Fibroblast of the aortic adventitia (primary cell): ENCODE data around the gene MEI4. TPM values are rescaled to one million over a fixed set of nuclear protein-coding genes. Genes with fewer than 3 reads are reported as not detected.
"Not testable (repeated sequence)": the region's sequence is repeated elsewhere in the genome, so short reads cannot be mapped to it uniquely, and the experiment has no call there.

ENCODE experiments used
- DNase-seq: peaks from one replicate; pipeline ENCODE4 v3.0.0-alpha.2; 2010; ENCODE audit warnings: low read depth
- H3K4me3 ChIP-seq: 2 replicates; pipeline ENCODE4 v1.5.1; 2011; ENCODE audit warnings: low read depth, mild to moderate bottlenecking, control low read depth, low read length, moderate library complexity
- total RNA-seq: library from RNA; depleted of rRNA; stranded (reverse); fragments of >200 nt; gene quantifications from 2 replicates; pipeline ENCODE4 v1.2.3, GENCODE V29; 2012; ENCODE audit warnings: low replicate concordance
- TF ChIP-seq, protein P1 (sequence below): IDR thresholded peaks from 2 replicates; pipeline ENCODE4 v1.5.1; 2011; ENCODE audit warnings: mild to moderate bottlenecking, low read length, control low read depth, inconsistent platforms; ENCODE audit not compliant: insufficient read depth

The MEI4 gene
- total RNA-seq, 1 donor, result not detected

DNA sequence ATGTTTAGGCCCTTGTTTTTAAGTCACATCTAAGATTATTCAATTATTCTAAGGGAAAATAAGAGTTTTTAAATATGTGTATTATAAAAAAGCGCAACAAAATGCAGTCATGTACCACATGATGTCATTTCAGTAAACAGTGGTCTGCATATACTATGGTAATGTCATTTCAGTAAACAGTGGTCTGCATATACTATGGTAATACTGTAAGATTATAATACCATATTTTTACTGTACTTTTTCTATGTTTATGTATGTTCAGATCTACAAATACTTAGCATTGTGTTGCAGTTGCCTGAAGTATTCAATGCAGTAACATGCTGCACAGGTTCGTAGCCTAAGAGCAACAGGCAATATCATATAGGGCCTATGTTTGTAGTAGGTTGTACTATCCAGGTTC, 21.4 kb downstream of the MEI4 start:
- DNase-seq, result no peak
- TF ChIP-seq, protein P1, sequence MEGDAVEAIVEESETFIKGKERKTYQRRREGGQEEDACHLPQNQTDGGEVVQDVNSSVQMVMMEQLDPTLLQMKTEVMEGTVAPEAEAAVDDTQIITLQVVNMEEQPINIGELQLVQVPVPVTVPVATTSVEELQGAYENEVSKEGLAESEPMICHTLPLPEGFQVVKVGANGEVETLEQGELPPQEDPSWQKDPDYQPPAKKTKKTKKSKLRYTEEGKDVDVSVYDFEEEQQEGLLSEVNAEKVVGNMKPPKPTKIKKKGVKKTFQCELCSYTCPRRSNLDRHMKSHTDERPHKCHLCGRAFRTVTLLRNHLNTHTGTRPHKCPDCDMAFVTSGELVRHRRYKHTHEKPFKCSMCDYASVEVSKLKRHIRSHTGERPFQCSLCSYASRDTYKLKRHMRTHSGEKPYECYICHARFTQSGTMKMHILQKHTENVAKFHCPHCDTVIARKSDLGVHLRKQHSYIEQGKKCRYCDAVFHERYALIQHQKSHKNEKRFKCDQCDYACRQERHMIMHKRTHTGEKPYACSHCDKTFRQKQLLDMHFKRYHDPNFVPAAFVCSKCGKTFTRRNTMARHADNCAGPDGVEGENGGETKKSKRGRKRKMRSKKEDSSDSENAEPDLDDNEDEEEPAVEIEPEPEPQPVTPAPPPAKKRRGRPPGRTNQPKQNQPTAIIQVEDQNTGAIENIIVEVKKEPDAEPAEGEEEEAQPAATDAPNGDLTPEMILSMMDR, result no peak
- no peak overlapping the region for H3K4me3 ChIP-seq

DNA sequence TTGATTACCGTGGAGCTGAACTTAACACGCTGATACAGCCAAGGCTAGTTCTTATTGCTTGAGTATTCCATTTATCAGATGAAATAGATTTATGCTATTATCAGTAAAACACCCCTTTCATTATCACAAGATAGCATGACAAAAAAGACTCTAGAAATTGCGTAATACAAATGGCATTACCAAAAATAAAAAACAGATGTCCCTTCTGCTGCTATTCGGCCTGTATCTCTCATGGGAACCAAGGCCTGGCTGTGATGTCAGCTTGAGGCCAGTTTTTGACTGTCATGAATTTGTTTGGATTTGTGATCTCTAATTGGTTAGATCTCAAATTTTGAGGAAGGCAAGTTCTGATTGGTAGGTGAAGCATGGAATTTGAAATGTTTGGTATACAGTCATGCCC, 25.2 kb downstream of the MEI4 start:
- H3K4me3 ChIP-seq, result no peak overlapping the region
- no peak for DNase-seq
- TF ChIP-seq, protein P1, result no peak

DNA sequence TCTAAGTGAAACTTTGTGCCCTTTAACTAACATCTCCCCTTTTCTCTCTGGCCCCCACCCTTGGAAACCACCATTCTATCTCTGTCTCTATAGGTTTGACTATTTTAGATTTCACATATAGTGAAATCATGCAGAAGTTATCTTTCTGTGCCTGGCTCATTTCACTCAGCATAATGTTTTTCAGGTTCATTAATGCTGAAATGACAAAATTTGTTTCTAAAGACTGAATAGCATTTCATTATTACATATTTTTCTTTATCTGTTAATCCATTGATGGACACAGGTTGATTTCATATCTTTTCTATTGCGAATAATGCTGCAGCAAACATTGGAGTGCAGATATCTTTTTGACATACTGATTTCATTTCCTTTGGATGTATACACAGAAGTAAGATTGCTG, 30.7 kb downstream of the MEI4 start:
- TF ChIP-seq, protein P1, result no peak
- H3K4me3 ChIP-seq, result no peak overlapping the region
- DNase-seq, result no peak

DNA sequence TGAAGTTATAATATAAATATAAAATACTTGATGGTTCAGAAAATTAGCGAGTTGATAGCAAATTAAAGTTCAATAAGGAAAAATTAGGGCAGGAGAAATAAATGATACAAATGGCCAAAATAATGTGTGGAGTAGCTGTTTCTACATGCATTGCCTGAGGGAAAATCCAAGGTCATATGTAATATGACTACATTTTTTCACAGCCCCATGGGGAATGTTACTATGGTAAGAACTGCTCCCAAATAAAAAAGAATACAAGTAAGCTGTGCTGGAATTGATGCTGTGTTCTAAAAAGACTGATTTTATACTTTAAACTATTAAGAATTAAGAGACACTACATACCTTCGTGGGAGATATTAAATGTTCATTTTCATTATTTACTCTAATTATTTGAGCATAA, 34.1 kb downstream of the MEI4 start:
- TF ChIP-seq, protein P1, result no peak
- DNase-seq, result no peak
- H3K4me3 ChIP-seq, result no peak overlapping the region

DNA sequence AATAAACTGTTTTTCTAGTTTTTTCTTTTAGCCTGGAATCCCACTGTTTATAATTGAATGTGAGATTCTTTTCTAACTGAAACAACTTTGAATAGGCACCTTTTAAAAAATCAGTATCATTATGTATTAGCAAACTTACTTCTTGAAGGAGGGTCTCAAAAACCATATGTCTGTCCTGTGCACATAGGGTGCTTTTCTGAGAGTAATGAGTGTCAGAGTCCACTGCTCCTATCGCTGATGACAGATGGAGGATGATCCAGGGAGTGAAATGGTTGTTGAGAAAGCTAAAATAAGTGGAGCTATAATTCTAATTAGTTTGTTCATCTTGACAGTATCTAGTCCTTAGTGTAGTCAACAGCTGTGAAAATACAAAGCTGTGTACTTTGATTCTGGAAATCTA, 35.8 kb downstream of the MEI4 start:
- H3K4me3 ChIP-seq, result no peak overlapping the region
- DNase-seq, result no peak
- TF ChIP-seq, protein P1, result no peak

DNA sequence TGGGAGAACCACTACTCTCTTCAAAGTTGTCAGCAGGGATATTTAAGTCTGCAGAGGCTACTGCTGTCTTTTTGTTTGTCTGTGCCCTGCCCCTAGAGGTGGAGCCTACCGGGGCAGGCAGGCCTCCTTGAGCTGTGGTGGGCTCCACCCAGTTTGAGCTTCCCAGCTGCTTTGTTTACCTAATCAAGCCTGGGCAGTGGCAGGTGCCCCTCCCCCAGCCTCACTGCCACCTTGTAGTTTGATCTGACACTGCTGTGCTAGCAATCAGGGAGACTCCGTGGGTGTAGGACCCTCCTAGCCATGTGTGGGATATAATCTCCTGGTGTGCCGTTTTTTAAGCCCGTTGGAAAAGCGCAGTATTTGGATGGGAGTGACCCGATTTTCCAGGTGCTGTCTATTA, 47.3 kb downstream of the MEI4 start:
- H3K4me3 ChIP-seq, DNase-seq: not testable (repeated sequence)

DNA sequence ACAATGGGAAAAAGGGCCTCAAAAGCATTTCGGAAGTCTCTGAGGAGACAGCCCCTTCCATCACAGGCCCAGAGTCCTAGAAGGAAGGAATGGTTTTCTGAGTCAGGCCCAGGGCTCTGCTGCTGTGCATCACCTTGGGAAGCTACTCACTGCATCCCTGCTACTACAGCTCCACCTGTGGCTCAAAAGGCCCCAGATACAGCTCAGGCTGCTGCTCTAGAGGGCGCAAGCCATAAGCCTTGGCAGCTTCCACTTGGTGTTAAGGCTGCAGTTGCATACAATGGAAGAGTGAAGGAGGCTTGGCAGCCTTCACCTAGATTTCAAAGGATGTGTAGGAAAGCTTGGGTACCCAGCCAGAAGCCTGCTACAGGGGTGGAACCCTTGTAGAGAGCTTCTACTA, 54.8 kb downstream of the MEI4 start:
- DNase-seq, result no peak
- TF ChIP-seq, protein P1, result no peak
- H3K4me3 ChIP-seq, result no peak overlapping the region
